Aorta (tissue), 5 donors: Measurements from ENCODE around the gene CNNM3. TPM values are rescaled to one million over a fixed set of nuclear protein-coding genes. Genes with fewer than 3 reads are reported as not detected.
A peak's percentile ranks its signal among the peaks of the same experiment; 100 is the strongest.
"Not testable (repeated sequence)": the region's sequence is repeated elsewhere in the genome, so short reads cannot be mapped to it uniquely, and the experiment has no call there.

Experiments used
- ATAC-seq: fragments of 200-7000 bp; cut with Tn5 transposase; one replicate; pipeline ENCODE4 v1.9.1; 2022; ENCODE audit warnings: moderate library complexity; ENCODE audit not compliant: low FRiP score
- DNase-seq, 2 donors: peaks; one replicate each; pipeline ENCODE4 v3.0.0-alpha.2; 2020
- H3K27ac ChIP-seq, 2 donors: one replicate each; pipeline ENCODE4 v1.5.1; 2013; ENCODE audit warnings: low read length in 2 of 2, mild to moderate bottlenecking in 2 of 2, moderate library complexity in 2 of 2, control low read depth in 1 of 2, inconsistent platforms in 1 of 2, low read depth in 1 of 2
- H3K27me3 ChIP-seq, 2 donors: one replicate each; pipeline ENCODE4 v1.6.1; 2013; ENCODE audit warnings: control low read depth in 1 of 2, low read length in 1 of 2, mild to moderate bottlenecking in 1 of 2, moderate library complexity in 1 of 2; ENCODE audit not compliant: insufficient read depth in 2 of 2, control insufficient read depth in 1 of 2
- H3K36me3 ChIP-seq, 2 donors: one replicate each; pipeline ENCODE4 v1.6.1; 2013; ENCODE audit warnings: control low read depth in 1 of 2, low read length in 1 of 2, mild to moderate bottlenecking in 1 of 2; ENCODE audit not compliant: insufficient read depth in 2 of 2, control insufficient read depth in 1 of 2
- H3K4me1 ChIP-seq, 2 donors: one replicate each; pipeline ENCODE4 v1.6.1; 2013; ENCODE audit warnings: low read length in 2 of 2, control low read depth in 1 of 2, mild to moderate bottlenecking in 1 of 2, moderate library complexity in 1 of 2; ENCODE audit not compliant: insufficient read depth in 2 of 2, control insufficient read depth in 1 of 2
- H3K4me3 ChIP-seq, 2 donors: one replicate each; pipeline ENCODE4 v1.5.1; 2013; ENCODE audit warnings: low read length in 2 of 2, control low read depth in 1 of 2, mild to moderate bottlenecking in 1 of 2
- H3K9me3 ChIP-seq: one replicate; pipeline ENCODE4 v1.6.1; 2013; ENCODE audit warnings: mild to moderate bottlenecking, low read length; ENCODE audit not compliant: control insufficient read depth
- WGBS, 2 donors: extraction: QIAGEN DNeasy Blood & Tissue Kit; methylation state at CpG; one replicate each; pipeline ENCODE4 v1.1.7; 2013; 5-methylcytosine and 5-hydroxymethylcytosine counted together
- intact Hi-C, 2 donors: fragments of 100-400 bp; cut with DNase I; formaldehyde crosslinking; loops; one replicate each; pipeline versions ENCODE4 v1.14.2 to v1.15.0; 2022
- polyA plus RNA-seq, 2 donors: library from polyadenylated mRNA; stranded (reverse); fragments of 200-250 nt; gene quantifications; one replicate each; pipeline ENCODE4 v1.2.3, GENCODE V29; 2013
- total RNA-seq, 2 donors: library from RNA; stranded (reverse); fragmentation: NEBNext Ultra II Directional; extraction: Animal tissue kit (Norgen Biotek cat#: 25700); gene quantifications; one replicate each; pipeline ENCODE4 v1.2.1, GENCODE V29; 2021
- donor health status: healthy with polysubstance abuse.
- donor health status: Bipolar disorder and iron deficiency.
- donor health status: DM: no; HTN: no; CAD: no.
- donor health status: DM: no; HTN: no; CAD: no.
- donor health status: DM: yes; HTN: yes; CAD: no.

Gene CNNM3
- total and polyA plus RNA-seq, 4 donors, result 2.9 to 16.8 (median 10.7) TPM

GRCh38 chr2:96860065-96861029 is 44.3 kb downstream of the CNNM3 start:
- no peaks in the 10 kb centered on the region for H3K4me1 ChIP-seq
- H3K36me3 ChIP-seq, result peaks cover 0 to 19% of the 10 kb centered on the region in 2 donors
- no peak overlapping the region for H3K27ac ChIP-seq
- H3K4me3 ChIP-seq, result no peak overlapping the region
- no peaks in the 10 kb centered on the region for H3K27me3 ChIP-seq
- intact Hi-C loops, result no loop called here
- peak in 1 of 2 donors; percentile 53 for DNase-seq
- WGBS, 2 donors, result 62 to 64% methylated on average over 38 of the region's 38 CpGs
- no peaks in the 10 kb centered on the region for H3K9me3 ChIP-seq
- ATAC-seq, result no peak

- Histone ChIP-seq H3K4me1 (no peaks in the 10 kb centered on the region), H3K36me3 (peaks cover 0 to 22% of the 10 kb centered on the region in 2 donors), H3K9me3 (no peaks in the 10 kb centered on the region), H3K27me3 (no peaks in the 10 kb centered on the region), H3K4me3 (no peak overlapping the region), H3K27ac (no peak overlapping the region)
- WGBS, 2 donors, result 85 to 88% methylated on average over 16 to 17 of the region's 17 CpGs
- intact Hi-C loops, result no loop called here
- ATAC-seq (no peak), DNase-seq (peak; percentile 47 to 76)
These were observed 45.0 kb downstream of the CNNM3 start for GRCh38 chr2:96861074-96861473.

- ATAC-seq, H3K9me3 ChIP-seq, intact Hi-C loops, H3K27me3 ChIP-seq, H3K4me3 ChIP-seq, DNase-seq, H3K27ac ChIP-seq, H3K4me1 ChIP-seq: not testable (repeated sequence)
- peaks cover 0 to 22% of the 10 kb centered on the region in 2 donors for H3K36me3 ChIP-seq
- WGBS, 2 donors, result 86 to 94% methylated on average over 4 of the region's 4 CpGs
These were observed 47.0 kb downstream of the CNNM3 start for GRCh38 chr2:96863056-96863455.

GRCh38 chr2:96863575-96864342 is 47.7 kb downstream of the CNNM3 start:
- no peaks in the 10 kb centered on the region for H3K4me1 ChIP-seq
- no peak overlapping the region for H3K27ac ChIP-seq
- no peaks in the 10 kb centered on the region for H3K27me3 ChIP-seq
- ATAC-seq (no peak), DNase-seq (no peak)
- no peaks in the 10 kb centered on the region for H3K9me3 ChIP-seq
- intact Hi-C loops, result no loop called here
- H3K36me3 ChIP-seq, result peaks cover 0 to 22% of the 10 kb centered on the region in 2 donors
- WGBS, 2 donors, result 79 to 85% methylated on average over 19 of the region's 19 CpGs
- H3K4me3 ChIP-seq, result no peak overlapping the region

- WGBS, 2 donors, result 72% methylated on average over 25 of the region's 25 CpGs
- Histone ChIP-seq H3K27ac (no peak overlapping the region), H3K27me3 (no peaks in the 10 kb centered on the region), H3K9me3 (no peaks in the 10 kb centered on the region), H3K4me3 (no peak overlapping the region), H3K4me1 (no peaks in the 10 kb centered on the region), H3K36me3 (peaks cover 0 to 22% of the 10 kb centered on the region in 2 donors)
- DNase-seq (peak in 1 of 2 donors; percentile 48), ATAC-seq (no peak)
- intact Hi-C loops, result no loop called here
These were observed 48.4 kb downstream of the CNNM3 start for GRCh38 chr2:96864343-96865091.

- Histone ChIP-seq H3K9me3 (no peaks in the 10 kb centered on the region), H3K4me1 (no peaks in the 10 kb centered on the region), H3K4me3 (no peak overlapping the region), H3K27ac (no peak overlapping the region), H3K36me3 (peaks cover 0 to 22% of the 10 kb centered on the region in 2 donors), H3K27me3 (no peaks in the 10 kb centered on the region)
- DNase-seq (no peak), ATAC-seq (no peak)
- intact Hi-C loops, result no loop called here
- 73% methylated on average over 16 of the region's 16 CpGs for WGBS, 2 donors
These were observed 49.6 kb downstream of the CNNM3 start for GRCh38 chr2:96865654-96866053.

- Histone ChIP-seq H3K36me3 (peaks cover 0 to 20% of the 10 kb centered on the region in 2 donors), H3K27me3 (no peaks in the 10 kb centered on the region), H3K4me3 (no peak overlapping the region), H3K4me1 (no peaks in the 10 kb centered on the region), H3K9me3 (no peaks in the 10 kb centered on the region), H3K27ac (no peak overlapping the region)
- no peak for ATAC-seq
- peak in 1 of 2 donors; percentile 45 for DNase-seq
- intact Hi-C loops, result no loop called here
- 71 to 74% methylated on average over 13 to 14 of the region's 14 CpGs for WGBS, 2 donors
These were observed 50.1 kb downstream of the CNNM3 start for GRCh38 chr2:96866149-96866548.

- WGBS, 2 donors, result 64 to 77% methylated on average over 8 of the region's 8 CpGs
- DNase-seq, result no peak
- Histone ChIP-seq H3K27me3 (no peaks in the 10 kb centered on the region), H3K36me3 (peaks cover 0 to 17% of the 10 kb centered on the region in 2 donors), H3K27ac (no peak overlapping the region), H3K4me1 (no peaks in the 10 kb centered on the region), H3K4me3 (no peak overlapping the region), H3K9me3 (no peaks in the 10 kb centered on the region)
- ATAC-seq, result no peak
- intact Hi-C loops, result no loop called here
These were observed 50.5 kb downstream of the CNNM3 start for GRCh38 chr2:96866586-96866985.
